NCI-H460 (cell line): ENCODE measurements around the gene SEL1L3. TPM values are rescaled to one million over a fixed set of nuclear protein-coding genes. Genes with fewer than 3 reads are reported as not detected.

Experiments
- DNase-seq: peaks from one replicate; pipeline ENCODE4 v3.0.0-alpha.2; 2016; ENCODE audit warnings: low read depth; ENCODE audit errors: extremely low read depth
- total RNA-seq: library from RNA; depleted of rRNA; stranded (reverse); fragments of >200 nt; shearing (Covaris generic); gene quantifications from 2 replicates; pipeline ENCODE4 v1.2.3, GENCODE V29; 2014

Gene SEL1L3
- total RNA-seq, 1 experiment from 2014 or later = 95.3 TPM

DNA sequence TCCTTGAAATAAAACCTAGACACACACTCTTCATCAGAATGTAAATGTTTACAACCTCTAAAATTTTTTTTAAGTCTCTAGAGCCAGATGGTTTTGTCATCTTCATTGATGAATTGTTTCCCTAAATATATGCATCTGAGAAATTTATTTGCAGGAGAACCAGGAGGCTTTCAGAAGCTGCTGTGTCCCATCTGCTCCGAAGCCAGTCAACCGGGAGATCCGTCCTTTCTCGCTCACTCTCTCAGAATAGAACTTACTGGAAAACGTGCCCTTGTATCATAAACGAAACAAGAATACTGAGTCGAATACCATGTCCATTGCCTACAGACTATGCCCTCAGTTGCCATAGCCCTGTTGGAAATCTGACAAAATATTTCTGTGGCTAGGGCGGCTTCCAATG lies 103.7 kb downstream of the SEL1L3 start:
- DNase-seq = no peak

- no peak for DNase-seq
Measured at GRCh38 chr4:25757452-25757851, 105.3 kb downstream of the SEL1L3 start.

- no peak for DNase-seq
Measured at GRCh38 chr4:25756503-25756902, 106.3 kb downstream of the SEL1L3 start.

DNA sequence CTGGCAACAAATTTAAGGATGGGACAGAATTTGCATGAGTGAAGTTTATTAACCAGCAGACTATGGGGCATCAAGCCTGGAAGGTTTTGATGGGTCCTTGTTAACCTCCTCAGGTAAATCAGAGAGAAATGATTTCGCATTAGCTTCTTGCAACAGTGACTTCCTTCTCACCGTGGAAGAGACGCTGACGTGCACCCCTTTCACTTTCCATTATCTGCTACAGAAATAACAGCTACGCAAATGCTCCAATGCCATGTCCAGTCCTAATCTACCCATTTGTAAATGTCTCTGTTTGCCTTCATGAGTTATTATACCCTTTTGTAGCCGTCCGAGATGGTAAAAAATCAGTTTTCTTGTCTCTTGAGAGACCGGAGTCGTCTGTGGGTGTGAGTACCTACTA lies 106.9 kb downstream of the SEL1L3 start:
- DNase-seq = no peak

DNA sequence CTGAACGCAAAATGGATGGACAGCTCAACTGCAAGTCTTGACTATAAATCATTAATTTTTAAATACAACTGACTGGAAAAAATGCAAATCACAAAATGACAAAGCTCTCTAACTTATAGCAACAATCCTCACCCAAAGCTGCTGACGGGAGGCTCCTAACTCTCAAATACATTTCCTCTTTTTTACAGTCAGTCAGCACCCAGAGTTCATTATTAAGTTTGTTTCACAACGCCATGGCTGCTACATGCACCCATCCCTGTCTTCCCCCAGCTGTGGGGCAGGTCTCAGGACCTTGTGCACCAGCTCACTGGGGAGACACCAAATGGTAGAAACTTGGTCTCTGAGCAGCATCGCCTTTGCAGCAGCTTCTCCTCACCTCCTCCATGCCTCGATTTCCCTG lies 109.5 kb downstream of the SEL1L3 start:
- no peak for DNase-seq

- no peak for DNase-seq
Measured at GRCh38 chr4:25750874-25751273, 111.9 kb downstream of the SEL1L3 start.

DNA sequence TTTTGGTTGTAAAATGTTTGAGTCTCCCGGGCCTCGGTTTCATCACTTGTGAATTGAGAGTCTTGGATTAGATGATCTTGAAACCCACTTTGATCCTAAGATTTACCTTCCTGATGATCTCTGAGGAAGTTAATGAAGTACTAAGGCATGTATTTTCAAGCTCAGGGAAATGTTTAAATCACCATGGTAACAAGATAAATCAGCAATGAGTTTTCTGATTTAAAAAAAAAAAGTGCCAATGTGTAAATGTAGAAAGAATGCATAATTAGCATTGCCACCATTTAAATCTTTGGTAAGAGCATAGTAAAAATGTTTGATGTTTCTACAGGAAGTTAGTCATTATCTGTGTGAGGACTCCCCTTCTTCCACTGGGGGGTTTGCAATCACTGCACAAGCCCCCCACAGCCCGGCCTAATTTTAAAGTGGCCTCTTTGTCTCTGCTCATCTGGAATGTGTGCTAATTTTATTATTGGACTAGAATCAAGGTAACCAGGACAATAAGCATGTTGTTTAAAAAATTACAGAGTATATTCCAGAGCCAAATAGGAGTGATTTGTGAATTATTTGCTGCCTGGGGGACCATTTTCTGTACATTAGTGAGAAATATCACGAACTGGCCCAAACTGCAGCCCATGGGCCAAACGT lies 113.5 kb downstream of the SEL1L3 start:
- DNase-seq = no peak

GRCh38 chr4:25743971-25744370 lies 118.8 kb downstream of the SEL1L3 start:
- DNase-seq = no peak

DNA sequence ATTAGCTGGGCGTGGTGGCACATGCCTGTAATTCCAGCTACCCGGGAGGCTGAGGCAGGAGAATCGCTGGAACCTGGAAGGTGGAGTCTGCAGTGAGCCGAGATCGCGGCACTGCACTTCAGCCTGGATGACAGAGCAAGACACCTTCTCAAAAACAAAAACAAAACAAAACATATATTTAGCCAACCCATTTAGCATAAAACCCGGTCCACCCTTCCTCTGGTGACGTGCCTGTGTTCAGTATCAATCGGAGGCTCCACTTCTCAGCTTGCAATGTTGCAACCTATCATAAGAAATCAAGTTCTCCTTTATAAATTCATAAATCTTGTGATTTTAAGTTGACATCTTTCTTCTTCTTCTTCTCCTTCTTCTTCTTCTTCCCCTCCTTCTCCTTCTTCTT lies 133.2 kb downstream of the SEL1L3 start:
- no peak for DNase-seq

GRCh38 chr4:25728886-25729285 lies 133.9 kb downstream of the SEL1L3 start:
- DNase-seq = no peak

- DNase-seq = no peak
Measured at GRCh38 chr4:25727711-25728493, 134.9 kb downstream of the SEL1L3 start.

DNA sequence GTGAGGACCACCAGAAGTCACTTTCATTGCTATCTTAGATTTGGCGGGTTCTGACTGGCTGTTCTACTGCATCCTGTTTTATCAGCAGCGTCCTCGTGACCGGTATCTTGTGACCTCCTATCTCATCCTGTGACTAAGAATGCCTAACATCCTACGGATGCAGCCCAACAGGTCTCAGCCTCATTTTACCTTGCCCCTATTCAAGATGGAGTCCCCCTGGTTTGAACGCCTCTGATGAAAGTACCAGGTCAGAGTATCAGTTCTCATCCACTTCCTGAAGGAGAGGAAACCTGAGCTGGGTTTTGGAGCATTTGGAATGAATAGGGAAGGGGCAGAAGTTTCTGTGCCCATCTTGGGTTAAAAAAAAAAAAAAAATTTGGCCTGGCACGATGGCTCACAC lies 136.9 kb downstream of the SEL1L3 start:
- DNase-seq = no peak

DNA sequence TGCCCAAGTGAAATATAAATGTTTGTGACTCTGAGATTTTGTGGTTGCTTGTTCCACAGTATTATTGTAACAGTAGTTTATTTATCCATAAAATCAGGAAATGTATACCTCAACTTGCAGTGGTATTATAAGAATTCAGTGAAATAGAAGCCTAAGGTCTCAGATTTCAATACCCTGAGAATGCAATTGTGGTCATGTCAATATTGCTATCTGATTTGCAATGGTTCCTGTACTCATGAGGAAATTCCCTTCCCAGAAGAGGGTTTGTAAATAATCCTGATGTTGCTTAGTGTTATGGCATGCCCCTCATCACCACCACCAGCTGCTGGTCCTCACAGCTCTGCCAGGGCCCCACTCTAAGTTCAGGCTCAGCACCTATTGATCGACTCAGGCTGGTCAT lies 139.4 kb downstream of the SEL1L3 start:
- no peak for DNase-seq

DNA sequence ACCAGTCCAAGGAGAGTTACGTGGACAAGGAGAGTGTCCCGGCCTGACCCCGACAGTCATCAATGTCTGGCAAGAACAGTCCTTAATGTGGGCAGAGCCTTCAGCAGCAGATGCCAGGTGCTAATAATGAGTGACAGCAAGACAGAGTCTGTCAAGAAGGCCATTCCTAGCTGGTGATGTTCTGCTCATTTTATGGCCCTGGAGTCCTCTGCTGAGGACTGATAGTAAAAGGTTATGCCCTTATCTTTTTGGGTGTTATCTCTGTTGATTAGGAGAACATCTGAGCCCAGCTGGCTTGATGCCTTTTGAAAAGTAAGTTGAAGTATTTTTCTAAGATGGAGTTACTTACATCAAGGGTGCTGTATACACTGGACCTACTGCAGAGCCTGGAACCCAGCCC lies 139.8 kb downstream of the SEL1L3 start:
- no peak for DNase-seq

- DNase-seq = no peak
Measured at GRCh38 chr4:25713812-25714211, 149.0 kb downstream of the SEL1L3 start.

DNA sequence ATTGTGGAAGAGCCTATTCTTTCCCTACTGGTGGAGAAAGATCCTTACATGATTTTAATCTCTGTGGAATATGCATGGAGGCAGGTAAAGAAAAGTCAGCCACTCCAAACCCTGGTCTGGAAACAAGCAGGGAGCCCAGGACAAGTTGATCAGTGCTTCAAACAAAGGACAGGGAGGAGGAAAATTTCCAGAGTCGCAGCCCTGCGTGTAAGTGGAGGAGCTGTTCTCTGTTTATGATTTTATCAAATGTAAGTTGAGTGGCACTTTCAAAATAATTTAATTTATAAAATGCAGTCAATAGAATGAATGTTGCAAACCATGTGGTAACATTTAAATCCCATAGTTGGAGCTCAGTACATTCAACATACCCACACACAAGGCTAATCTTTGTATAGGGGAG lies 150.2 kb downstream of the SEL1L3 start:
- DNase-seq = no peak

DNA sequence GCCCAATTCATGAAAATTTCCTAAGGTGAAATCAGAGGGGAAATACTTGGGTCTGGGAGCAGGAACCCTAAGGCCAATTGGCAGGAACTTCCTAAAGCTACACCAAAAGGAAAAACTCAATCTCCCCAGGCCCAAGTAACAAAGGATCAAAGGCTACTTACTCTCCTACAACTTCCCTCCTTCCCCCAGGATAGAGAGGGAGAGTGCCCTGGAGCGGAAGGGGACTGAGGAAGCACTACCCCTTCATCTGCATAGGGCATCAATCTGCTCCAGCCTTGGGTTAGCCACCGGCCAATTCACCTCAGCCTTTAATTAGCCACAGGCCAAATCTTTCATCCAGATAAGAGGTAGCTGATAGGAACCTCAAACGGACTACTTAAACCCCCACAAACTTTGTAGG lies 152.2 kb downstream of the SEL1L3 start:
- DNase-seq = no peak

DNA sequence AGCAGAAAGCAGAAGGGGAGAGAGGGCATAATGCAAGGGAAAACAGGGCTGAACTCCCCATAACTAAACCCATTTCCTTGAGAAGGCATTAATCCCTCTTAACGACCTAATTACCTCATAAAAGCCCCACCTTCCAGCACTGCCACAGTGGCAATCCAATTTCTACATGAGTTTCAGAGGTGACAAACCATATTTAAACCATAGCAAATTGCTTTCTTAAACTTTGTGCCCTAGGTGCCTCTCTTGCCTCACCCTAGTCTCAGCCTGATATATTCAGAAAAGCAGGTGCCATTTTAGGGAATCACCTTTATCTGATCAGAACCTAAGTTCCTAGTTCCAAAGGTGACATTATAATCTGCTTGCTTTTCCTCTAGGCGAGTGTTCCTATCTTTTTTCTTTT lies 158.3 kb downstream of the SEL1L3 start:
- no peak for DNase-seq

- no peak for DNase-seq
Measured at GRCh38 chr4:25703731-25704388, 158.9 kb downstream of the SEL1L3 start.

DNA sequence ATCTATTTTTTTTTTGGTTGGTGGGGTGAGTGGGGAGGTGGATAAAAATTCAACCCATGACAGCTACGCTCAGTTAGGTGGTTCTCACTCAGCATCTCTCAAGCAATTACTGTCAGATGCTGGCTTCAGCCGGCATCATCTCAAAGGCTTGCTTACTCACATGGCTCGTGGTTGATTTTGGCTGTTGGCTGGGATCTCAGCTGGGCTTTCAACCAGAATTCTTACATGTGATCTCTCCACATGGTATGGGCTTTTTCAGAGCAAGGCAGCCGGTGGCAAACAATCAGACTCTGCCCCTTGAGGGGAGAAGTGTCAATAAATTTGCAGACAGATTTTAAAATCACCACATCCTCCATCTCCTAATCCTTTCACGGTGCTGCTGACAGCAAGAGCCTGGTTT lies 159.9 kb downstream of the SEL1L3 start:
- no peak for DNase-seq

- DNase-seq = no peak
Measured at GRCh38 chr4:25700661-25701060, 162.1 kb downstream of the SEL1L3 start.

DNA sequence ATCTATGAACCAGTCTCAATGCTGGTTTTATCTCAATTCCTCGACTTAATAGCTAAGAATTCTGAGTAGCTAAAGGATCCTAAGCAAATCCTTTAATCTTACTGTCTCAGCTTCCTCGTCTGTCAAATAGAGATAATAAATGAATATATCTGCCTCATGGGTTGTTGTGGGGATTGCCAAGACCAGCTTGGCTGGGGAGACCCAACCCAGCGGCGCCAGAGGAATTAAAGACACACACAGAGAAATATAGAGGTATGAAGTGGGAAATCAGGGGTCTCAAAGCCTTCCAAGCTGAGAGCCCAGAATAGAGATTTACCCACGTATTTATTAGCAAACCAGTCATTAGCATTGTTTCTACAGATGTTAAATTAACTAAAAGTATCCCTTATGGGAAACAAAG lies 165.3 kb downstream of the SEL1L3 start:
- DNase-seq = no peak
